ENCODE data around the gene PRR5L.

DNA sequence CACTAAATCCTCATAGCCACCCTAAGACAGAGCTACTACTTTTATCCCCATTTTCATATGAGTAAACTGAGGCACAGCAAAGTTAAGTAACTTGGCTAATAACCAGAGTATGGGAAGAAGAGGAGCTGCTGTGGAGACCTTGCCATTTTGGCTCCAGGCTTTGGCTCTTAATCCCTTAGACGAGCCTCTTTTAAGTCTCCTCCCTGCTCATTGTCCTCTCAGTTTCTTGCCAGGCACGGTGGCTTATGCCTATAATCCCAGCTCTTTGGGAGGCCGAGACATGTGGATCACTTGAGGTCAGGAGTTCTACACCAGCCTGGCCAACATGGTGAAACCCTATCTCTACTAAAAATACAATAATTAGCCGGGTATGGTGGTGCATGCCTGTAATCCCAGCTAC, 78.6 kb downstream of the PRR5L start:
- TF ChIP-seq CTCF (IDR thresholded peaks at IDR 0.05) (no peak), EP300 (IDR thresholded peaks at IDR 0.05) (no peak), POLR2A (IDR thresholded peaks at IDR 0.05) (no peak)

Data from tibial nerve (tissue), 4 donors.